ENCODE results near the gene KIAA1671. TPM values are rescaled to one million over a fixed set of nuclear protein-coding genes. Genes with fewer than 3 reads are reported as not detected.
A peak's percentile ranks its signal among the peaks of the same experiment; 100 is the strongest.

The KIAA1671 gene
- total RNA-seq, 1 donor from 2014 or later = 40.7 TPM

DNA sequence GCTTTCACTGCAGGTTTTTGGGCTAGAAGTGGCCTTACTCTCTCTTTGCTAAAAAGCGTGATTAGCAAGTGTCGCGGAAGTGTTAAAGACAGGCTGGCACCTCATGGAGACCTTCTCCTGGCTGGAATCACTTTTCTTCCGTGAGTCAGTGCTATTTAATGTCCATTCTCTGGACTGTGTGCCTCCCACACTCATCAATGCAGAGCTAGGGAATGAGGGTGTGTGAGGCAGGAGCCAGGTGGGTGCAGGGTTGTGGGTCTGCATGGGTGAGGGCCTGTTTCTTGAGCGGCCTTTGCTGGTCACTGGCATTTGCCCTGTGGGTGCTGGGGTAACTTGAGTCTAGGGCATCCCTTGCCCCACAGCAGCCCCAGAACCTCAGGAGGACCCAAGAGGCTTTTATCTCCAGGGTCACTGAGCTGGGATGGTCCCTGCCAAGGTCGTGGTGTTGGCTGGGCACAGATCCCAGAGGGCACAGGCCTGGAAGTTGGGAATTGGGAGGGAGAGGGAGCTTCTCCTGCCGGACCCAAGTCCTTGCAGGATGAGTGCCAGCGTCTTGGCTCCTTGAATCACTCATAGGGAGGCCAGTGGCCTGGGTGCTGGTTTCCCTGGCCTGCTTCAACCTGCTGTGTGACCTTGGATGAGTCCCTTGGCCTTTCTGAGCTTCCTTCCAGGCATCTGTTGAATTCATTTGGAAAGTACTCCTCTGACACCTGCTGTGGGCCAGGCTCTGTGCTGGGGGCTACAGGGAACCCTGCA, 30.0 kb downstream of the KIAA1671 start:
- H3K4me3 ChIP-seq = no peak overlapping the region
- H3K36me3 ChIP-seq = no peaks in the 10 kb centered on the region
- intact Hi-C loops (cut with DNase I) = no loop called here
- H3K27me3 ChIP-seq (ENCODE audit: low read depth) = no peaks in the 10 kb centered on the region
- H3K9me3 ChIP-seq = no peaks in the 10 kb centered on the region
- ATAC-seq (no peak), DNase-seq (no peak)
- H3K4me1 ChIP-seq = peaks cover 17% of the 10 kb centered on the region
- H3K27ac ChIP-seq = peak overlapping the region; percentile 32
- TF ChIP-seq, protein P1, sequence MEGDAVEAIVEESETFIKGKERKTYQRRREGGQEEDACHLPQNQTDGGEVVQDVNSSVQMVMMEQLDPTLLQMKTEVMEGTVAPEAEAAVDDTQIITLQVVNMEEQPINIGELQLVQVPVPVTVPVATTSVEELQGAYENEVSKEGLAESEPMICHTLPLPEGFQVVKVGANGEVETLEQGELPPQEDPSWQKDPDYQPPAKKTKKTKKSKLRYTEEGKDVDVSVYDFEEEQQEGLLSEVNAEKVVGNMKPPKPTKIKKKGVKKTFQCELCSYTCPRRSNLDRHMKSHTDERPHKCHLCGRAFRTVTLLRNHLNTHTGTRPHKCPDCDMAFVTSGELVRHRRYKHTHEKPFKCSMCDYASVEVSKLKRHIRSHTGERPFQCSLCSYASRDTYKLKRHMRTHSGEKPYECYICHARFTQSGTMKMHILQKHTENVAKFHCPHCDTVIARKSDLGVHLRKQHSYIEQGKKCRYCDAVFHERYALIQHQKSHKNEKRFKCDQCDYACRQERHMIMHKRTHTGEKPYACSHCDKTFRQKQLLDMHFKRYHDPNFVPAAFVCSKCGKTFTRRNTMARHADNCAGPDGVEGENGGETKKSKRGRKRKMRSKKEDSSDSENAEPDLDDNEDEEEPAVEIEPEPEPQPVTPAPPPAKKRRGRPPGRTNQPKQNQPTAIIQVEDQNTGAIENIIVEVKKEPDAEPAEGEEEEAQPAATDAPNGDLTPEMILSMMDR (IDR thresholded peaks at IDR 0.05) = no peak

DNA sequence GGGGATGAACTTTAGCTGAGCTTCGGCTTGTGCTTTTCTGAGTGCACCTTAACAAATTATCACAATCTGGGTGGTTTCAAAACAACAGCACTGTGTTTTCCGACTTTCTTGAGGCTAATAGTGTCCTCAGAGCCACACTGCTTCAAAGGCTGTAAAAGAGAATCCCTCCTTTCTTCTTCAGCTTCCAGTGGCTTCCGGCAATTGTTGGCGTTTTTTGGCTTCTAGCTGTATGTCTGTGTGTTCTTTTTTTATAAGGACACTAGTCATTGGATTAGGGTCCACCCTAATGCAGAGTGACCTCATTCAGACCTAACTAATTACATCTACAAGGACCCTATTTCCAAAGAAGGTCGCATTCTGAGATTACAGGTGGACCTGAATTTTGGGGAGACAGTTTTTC, 30.6 kb downstream of the KIAA1671 start:
- Histone ChIP-seq H3K27me3 (ENCODE audit: low read depth) (no peaks in the 10 kb centered on the region), H3K9me3 (no peaks in the 10 kb centered on the region), H3K36me3 (no peaks in the 10 kb centered on the region), H3K4me1 (peaks cover 13% of the 10 kb centered on the region), H3K4me3 (no peak overlapping the region), H3K27ac (peak overlapping the region; percentile 32)
- ATAC-seq (no peak), DNase-seq (no peak)
- intact Hi-C loops (cut with DNase I) = no loop called here
- TF ChIP-seq, protein P1 (IDR thresholded peaks at IDR 0.05) = no peak

DNA sequence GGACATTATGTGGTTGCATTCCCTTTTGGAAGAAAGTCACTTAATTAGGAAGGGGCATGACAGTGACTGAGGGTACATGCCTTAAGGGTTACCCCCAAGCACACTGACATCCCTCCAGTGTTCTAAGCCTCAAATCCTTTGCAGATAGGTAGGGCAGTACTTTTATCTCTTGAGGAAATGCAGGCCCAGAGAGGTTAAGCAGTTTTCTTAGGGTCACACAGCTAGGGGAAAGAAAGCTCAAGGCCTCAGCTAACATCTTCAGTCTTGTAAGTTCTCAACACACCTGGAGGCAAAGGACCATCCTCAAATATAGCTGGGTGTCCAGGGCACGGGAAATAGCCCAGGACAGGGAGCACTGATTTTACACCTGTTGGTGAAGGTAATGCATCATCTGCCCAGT, 31.6 kb downstream of the KIAA1671 start:
- peak overlapping the region; percentile 32 for H3K27ac ChIP-seq
- ATAC-seq = no peak
- H3K9me3 ChIP-seq = no peaks in the 10 kb centered on the region
- H3K36me3 ChIP-seq = no peaks in the 10 kb centered on the region
- H3K4me3 ChIP-seq = no peak overlapping the region
- TF ChIP-seq, protein P1 (IDR thresholded peaks at IDR 0.05) = no peak
- no peaks in the 10 kb centered on the region for H3K27me3 ChIP-seq (ENCODE audit: low read depth)
- peaks cover 12% of the 10 kb centered on the region for H3K4me1 ChIP-seq
- intact Hi-C loops (cut with DNase I) = no loop called here
- no peak for DNase-seq

DNA sequence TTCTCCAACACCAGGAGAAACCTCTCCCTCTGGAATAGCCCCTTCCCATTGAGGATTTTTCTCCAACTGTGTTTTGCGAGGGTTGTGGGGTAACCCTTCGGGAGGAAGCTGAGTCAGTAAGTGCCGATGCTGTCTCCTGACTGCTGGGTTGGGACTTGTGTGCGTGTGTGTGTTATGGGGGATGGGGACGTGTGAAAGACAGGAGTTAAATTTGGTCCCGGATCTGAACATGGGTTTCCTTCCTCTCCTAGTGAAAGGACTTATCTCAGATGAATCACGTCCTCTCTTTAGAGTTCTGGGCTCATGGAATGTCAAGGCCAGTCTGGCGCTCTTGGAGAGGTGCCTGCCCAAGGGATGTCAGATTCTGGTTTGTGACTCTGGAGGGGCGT, 33.3 kb downstream of the KIAA1671 start:
- Histone ChIP-seq H3K36me3 (no peaks in the 10 kb centered on the region), H3K4me3 (no peak overlapping the region), H3K4me1 (peaks cover 28% of the 10 kb centered on the region), H3K9me3 (no peaks in the 10 kb centered on the region), H3K27ac (no peak overlapping the region), H3K27me3 (ENCODE audit: low read depth) (no peaks in the 10 kb centered on the region)
- TF ChIP-seq, protein P1 (IDR thresholded peaks at IDR 0.05) = no peak
- intact Hi-C loops (cut with DNase I) = no loop called here
- ATAC-seq = peak; percentile 22 to 60
- no peak for DNase-seq

DNA sequence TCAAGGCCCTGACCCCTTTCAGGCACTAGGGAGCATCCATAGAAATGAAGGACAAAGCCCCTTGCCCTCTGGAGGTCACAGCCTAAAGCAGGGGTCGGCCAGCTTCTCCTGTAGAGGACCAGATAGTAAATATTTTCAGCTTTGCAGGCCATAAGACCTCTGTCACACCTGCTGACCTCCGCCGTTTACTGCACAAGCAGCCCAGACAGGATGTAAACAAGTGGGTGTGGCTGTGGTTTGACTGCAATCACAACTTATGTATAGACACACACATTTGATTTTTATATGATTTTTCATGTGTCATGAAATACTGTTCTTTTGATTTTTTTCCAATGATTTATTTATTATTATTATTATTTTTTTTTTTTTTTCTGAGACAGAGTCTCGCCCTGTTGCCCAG, 34.3 kb downstream of the KIAA1671 start:
- no peak for DNase-seq
- Histone ChIP-seq H3K27ac (no peak overlapping the region), H3K4me1 (peaks cover 29% of the 10 kb centered on the region)

More for the DNA sequence above, 34.3 kb downstream of the KIAA1671 start:
- Histone ChIP-seq H3K9me3 (no peaks in the 10 kb centered on the region), H3K36me3 (no peaks in the 10 kb centered on the region), H3K4me3 (no peak overlapping the region), H3K27me3 (ENCODE audit: low read depth) (no peaks in the 10 kb centered on the region)
- ATAC-seq = no peak
- TF ChIP-seq, protein P1 (IDR thresholded peaks at IDR 0.05) = no peak
- intact Hi-C loops (cut with DNase I) = no loop called here

Measured in lower lobe of right lung (tissue), 2 donors.